Measurements from ENCODE around the gene IQCH.

DNA sequence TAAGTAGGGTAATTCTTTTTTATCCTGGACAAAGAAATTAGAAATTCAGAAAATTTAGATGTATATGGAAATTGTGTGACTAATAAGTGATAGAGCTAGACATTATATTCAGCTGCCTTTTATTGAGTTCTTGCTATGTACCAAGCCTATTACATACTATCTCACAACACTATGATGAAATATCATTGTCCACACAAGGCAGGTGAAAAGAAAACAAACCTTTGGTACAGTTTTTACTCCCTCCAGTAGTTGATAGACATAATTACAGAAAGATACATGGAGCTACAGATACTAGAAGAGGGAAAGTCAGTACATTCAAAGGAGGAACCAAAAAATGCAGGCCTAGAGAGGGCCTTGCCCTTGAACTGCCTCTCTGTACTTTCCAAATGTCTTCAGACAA is 4.8 kb downstream of the IQCH start:
- TF ChIP-seq, protein P1, sequence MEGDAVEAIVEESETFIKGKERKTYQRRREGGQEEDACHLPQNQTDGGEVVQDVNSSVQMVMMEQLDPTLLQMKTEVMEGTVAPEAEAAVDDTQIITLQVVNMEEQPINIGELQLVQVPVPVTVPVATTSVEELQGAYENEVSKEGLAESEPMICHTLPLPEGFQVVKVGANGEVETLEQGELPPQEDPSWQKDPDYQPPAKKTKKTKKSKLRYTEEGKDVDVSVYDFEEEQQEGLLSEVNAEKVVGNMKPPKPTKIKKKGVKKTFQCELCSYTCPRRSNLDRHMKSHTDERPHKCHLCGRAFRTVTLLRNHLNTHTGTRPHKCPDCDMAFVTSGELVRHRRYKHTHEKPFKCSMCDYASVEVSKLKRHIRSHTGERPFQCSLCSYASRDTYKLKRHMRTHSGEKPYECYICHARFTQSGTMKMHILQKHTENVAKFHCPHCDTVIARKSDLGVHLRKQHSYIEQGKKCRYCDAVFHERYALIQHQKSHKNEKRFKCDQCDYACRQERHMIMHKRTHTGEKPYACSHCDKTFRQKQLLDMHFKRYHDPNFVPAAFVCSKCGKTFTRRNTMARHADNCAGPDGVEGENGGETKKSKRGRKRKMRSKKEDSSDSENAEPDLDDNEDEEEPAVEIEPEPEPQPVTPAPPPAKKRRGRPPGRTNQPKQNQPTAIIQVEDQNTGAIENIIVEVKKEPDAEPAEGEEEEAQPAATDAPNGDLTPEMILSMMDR (IDR thresholded peaks at IDR 0.05; ENCODE audit: low read length) = no peak
- TF ChIP-seq EZH2 (IDR thresholded peaks at IDR 0.05; ENCODE audit: borderline replicate concordance, low read length) = no peak
